ENCODE data around the gene ARAP1.

Gene ARAP1

GRCh38 chr11:72676861-72677341 lies 75.3 kb downstream of the ARAP1 start:
- peak; percentile 28 to 54 for DNase-seq (ENCODE audit: low read depth in 2 of 2)
- H3K4me3 ChIP-seq (replicated peaks in 1 of 2; ENCODE audit: low read depth in 2 of 2, low read length in 2 of 2) = no peak overlapping the region
- TF ChIP-seq, protein P1, sequence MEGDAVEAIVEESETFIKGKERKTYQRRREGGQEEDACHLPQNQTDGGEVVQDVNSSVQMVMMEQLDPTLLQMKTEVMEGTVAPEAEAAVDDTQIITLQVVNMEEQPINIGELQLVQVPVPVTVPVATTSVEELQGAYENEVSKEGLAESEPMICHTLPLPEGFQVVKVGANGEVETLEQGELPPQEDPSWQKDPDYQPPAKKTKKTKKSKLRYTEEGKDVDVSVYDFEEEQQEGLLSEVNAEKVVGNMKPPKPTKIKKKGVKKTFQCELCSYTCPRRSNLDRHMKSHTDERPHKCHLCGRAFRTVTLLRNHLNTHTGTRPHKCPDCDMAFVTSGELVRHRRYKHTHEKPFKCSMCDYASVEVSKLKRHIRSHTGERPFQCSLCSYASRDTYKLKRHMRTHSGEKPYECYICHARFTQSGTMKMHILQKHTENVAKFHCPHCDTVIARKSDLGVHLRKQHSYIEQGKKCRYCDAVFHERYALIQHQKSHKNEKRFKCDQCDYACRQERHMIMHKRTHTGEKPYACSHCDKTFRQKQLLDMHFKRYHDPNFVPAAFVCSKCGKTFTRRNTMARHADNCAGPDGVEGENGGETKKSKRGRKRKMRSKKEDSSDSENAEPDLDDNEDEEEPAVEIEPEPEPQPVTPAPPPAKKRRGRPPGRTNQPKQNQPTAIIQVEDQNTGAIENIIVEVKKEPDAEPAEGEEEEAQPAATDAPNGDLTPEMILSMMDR (IDR thresholded peaks at IDR 0.05; ENCODE audit: low read depth, low read length) = no peak

- TF ChIP-seq, protein P1 (IDR thresholded peaks at IDR 0.05; ENCODE audit: low read depth, low read length) = no peak
These were observed 77.0 kb downstream of the ARAP1 start for GRCh38 chr11:72675221-72675620.

GRCh38 chr11:72673943-72674828 lies 78.0 kb downstream of the ARAP1 start, which contains the start of gene PDE2A:
Gene PDE2A, minus strand, starts transcription at chr11:72674422. Its CDS starts 215 bp downstream, at chr11:72674207.
- DNase-seq (ENCODE audit: low read depth in 2 of 2) = no peak
- no peak within 1 kb of the TSS for H3K4me3 ChIP-seq (replicated peaks in 1 of 2; ENCODE audit: low read depth in 2 of 2, low read length in 2 of 2)
- TF ChIP-seq, protein P1 (IDR thresholded peaks at IDR 0.05; ENCODE audit: low read depth, low read length) = no peak

More at GRCh38 chr11:72675221-72675620, 77.0 kb downstream of the ARAP1 start:
- DNase-seq (ENCODE audit: low read depth in 2 of 2) = no peak
- H3K4me3 ChIP-seq (replicated peaks in 1 of 2; ENCODE audit: low read depth in 2 of 2, low read length in 2 of 2) = no peak overlapping the region

DNA sequence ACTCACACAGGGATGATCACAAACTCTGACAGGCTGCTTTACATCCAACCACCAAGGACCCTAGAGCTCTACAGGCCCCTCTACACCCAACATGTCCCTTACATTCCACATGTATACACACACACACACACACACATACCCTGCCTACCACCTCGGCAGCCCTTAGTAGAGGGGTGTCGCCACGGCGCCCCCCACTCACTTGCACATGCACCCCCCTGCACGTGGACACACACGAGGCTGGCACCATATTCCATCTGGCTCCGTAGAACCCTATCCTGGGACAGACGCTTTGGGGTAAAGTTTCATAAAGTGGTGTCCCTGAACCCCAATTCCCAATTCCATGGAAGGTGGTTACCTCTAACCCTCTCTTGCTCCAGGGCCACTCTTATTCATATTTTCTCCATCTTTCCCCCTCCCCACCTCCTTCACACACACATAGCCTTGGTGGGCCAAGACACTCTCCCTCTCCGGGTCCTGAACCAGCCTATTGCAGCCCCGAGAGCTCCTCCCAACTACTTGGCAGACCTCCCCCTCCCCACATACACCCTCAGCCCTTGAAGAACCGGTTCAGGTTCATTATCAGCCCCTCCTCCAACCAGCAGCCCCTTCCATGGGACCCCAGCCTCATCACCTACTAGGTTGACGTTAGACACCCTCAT lies 78.8 kb downstream of the ARAP1 start:
- TF ChIP-seq, protein P1 (IDR thresholded peaks at IDR 0.05; ENCODE audit: low read depth, low read length) = no peak
- no peak overlapping the region for H3K4me3 ChIP-seq (replicated peaks in 1 of 2; ENCODE audit: low read depth in 2 of 2, low read length in 2 of 2)
- DNase-seq (ENCODE audit: low read depth in 2 of 2) = no peak

- TF ChIP-seq, protein P1 (IDR thresholded peaks at IDR 0.05; ENCODE audit: low read depth, low read length) = no peak
- no peak for DNase-seq (ENCODE audit: low read depth in 2 of 2)
- H3K4me3 ChIP-seq (replicated peaks in 1 of 2; ENCODE audit: low read depth in 2 of 2, low read length in 2 of 2) = no peak overlapping the region
These were observed 79.5 kb downstream of the ARAP1 start for GRCh38 chr11:72672597-72673238.
